ENCODE data around the gene PDXP.
A peak's percentile ranks its signal among the peaks of the same experiment; 100 is the strongest.
"Not testable (repeated sequence)": the region's sequence is repeated elsewhere in the genome, so short reads cannot be mapped to it uniquely, and the experiment has no call there.

PDXP gene

DNA sequence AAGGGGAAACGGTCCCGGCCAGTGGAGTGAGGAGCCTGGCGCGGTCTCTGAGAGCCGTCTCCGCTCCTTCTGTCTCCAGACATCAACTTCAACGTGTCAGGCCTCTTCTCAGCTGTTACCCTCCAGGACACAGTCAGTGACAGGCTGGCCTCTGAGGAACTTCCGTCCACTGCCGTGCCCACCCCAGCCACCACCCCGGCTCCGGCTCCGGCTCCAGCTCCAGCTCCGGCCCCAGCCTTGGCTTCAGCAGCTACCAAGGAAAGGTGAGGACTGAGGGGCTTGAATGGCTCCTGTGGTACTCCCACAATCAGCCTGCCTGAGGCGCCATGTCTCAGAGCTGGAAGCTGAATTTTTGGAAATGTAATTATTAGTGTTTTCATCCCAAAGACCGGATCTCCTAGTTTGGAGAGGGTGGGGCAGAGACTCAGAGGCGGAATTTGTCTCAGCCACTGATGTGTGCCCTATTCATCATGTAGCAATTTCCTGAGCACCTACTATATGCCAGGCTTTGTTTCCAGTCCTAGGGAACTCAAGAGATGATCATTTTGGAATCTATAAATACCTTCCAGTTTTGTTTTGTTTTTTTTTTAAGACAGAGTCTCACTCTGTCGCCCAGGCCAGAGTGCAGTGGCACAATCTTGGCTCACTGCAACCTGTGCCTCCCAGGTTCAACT lies 7.9 kb upstream of the PDXP start:
- no peak for DNase-seq

DNA sequence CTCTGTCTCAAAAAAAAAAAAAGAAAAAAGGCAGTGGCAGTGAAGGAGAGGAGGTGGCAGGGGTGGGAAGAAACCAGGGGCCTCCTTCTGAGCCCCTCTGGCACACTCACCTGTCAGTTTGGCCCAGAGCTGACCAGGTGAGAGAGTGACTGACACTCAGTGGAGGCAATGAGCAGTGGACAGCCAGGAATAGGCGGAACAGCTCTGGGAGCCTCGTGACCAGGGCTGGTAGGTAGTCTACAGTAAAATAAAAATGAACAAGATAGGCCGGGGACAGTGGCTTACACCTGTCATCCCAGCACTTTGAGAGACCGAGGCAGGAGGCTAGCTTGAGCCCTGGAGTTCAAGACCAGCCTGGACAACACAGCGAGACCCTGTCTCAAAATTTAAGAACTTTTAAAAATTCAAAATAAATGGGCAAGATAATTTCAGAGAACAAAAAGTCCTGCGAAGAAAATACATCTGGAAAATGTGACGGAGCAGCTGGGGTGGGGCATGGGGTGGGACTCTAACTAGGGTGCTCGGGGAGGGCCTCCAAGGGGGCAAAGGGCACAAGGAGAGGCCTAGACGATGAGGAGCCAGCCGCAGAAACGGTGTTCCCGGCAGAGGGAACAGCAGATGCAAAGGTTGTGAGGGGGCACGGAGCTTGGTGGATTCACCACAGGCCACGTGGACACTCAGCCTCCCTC lies 3.8 kb upstream of the PDXP start:
- DNase-seq, result no peak

DNA sequence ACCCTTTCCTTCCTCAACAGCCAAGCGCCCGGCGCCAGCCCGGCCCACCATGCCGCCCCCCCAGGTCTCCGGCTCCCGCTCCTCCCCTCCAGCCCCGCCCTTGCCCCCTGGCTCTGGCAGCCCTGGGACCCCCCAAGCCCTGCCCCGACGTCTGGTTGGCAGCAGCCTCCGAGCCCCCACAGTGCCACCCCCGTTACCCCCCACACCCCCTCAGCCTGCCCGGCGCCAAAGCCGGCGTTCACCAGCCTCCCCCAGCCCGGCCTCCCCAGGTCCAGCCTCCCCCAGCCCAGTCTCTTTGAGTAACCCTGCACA lies 3.3 kb upstream of the PDXP start:
- DNase-seq, result no peak

DNA sequence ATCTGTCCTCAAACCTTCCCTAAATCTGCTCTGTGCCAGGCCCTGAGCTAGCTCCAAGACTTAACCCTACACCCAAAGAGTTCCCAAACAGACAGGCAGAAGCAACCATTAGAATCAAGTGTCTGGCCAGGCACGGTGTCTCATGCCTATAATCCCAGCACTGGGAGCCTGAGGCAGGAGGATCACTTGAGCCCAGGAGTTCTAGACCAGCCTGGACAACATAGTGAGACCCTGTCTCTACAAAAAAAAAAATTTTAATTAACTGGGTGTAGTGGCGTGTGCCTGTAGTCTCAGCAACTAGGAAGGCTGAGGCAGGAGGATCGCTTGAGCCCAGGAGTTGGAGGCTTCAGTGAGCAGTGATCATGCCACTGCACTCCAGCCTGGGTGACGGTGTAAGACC lies 1.9 kb upstream of the PDXP start:
- DNase-seq, result not testable (repeated sequence)

DNA sequence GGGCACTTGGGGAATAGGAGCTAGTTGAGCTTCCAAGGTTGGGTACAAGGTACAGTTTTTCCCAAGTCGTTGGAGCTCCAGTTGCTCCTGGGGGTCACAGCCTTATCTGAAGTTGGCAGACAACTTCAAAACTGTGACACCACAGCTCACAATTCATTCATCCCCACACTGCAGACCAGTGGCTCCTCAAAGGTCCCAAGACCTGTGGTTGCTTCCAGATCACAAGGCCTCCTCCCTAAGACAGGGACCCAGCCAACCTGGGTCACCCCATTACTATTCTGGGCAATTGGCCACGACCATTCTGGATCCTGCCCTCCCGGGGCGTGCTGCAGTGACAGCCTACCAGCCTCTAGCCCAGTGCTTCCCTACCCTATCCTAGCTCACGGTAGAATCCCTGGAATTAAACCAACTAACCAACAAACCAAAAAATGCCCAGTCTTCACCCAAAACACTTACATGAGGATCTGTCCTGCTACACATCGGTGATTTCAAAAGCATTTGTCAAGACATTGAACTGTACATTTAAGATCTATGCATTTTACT lies 862 bp upstream of the PDXP start:
- DNase-seq, result peak; percentile 44

DNA sequence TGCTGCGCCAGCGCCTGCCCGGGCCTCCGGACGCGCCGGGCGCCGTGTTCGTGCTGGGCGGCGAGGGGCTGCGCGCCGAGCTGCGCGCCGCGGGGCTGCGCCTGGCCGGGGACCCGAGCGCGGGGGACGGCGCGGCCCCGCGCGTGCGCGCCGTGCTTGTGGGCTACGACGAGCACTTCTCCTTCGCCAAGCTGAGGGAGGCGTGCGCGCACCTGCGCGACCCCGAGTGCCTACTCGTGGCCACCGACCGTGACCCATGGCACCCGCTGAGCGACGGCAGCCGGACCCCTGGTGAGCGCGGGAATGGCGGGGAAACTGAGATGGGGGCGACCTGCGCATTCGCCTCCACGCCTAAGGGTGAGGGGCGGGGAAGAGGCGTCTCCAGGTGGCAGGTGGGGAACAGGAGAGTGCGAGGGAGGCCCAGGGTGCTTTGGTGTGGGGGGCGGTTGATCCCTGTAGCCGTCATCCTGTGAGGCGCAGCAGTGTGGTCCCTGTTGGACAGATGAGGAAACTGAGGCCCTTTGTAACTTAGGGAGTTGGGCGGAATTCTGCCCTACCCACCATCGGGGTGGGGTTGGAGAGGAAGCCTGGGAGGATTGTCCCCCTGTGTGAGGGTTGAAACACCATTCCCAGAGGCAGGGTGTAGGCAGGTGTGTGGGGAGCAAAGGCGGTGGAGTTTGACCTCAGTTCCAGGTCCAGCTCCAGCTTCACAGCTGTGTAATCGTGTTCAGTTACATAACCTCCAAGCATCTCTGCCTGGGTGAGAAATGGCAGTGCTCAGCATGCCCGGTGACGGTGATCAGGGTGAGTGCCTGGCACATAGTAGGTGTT lies 758 bp downstream of the PDXP start:
- no peak for DNase-seq

DNA sequence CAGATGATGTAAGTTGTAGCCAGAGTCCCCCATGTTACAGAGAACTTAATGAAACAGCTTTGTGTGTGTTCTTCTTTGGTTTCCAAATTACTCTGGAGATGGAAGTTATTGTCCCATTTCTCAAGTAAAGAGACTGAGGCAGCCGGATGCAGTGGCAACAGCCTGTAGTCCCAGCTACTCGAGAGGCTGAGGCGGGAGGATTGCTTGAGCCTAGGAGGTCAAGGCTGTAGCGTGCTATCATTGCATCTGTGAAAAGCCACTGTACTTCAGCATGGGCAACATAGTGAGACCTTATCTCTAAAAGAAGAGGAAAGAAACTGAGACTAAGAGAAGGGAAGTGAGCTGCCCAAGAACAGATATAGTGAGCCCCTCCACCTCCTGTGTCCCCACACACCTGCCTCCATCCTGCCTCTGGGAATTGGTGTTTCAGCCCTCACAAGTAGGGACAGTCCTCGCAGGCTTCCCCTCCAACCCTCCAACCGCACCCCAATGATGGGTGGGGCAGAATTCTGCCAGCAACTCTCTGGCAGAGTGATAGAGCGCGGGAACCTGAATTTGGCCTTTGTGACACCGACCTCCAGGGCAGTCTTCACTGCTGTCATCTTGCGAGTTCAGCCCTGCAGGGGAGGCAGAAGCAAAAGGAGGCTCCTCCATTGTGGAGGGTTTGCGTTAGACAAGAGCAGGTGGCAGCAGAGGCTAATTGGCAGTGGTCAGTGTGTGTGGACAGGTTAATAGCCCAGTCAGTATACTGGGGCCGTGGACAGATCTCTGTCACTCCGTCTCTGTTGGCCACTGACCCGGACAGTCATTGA lies 1.6 kb downstream of the PDXP start:
- no peak for DNase-seq

DNA sequence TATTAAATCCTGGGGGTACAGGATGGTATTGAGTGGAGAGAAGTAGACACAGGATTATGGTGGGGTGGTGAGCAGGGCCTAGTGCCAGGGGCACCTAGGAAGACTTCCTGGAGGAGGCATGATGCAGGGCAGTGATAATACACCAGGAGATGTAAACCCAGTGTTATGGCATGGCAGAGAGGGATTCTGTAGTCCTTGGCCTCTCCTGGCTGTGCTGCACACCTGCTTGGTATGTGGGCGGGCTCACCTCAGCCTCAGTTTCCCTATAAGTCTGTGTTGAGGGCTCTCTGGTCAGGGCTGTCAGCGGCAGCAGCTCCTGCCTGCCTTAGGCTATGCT lies 2.2 kb downstream of the PDXP start:
- no peak for DNase-seq

DNA sequence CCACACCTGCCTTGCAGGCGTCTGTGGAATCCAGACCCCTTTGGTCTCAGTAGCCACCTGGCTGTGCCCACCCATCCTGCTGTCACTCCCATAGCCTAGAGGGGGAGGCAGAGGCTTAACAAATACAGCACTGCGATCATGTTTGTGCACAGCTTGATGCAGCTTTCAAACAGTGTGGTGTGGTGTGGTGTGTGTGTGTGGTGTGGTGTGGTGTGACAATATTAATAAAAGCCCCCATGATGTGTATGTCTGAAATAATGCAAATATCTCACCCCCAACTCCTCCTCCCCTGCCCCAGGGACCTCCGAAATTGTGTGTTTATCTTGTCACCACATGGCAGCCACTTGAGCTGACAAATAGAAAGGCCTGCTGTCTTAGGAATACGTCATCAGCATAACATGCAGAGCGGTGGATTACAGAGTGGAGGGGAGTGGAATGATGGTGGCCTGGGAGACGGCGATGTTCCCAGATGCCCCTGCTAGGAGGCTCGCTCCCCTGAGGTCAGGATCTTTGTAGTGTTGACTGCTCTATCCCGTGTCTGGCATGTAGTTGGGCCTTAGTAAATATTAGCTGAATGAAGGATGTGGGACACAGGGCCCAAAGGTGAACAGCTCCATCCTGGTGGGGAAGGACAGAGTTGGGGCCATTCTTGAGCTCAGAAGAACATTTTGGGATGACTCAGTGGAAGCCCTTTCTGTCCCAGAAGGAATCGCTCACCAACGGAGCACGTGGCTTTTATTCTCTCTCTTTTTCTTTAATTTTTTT lies 2.8 kb downstream of the PDXP start:
- DNase-seq, result peak; percentile 87

DNA sequence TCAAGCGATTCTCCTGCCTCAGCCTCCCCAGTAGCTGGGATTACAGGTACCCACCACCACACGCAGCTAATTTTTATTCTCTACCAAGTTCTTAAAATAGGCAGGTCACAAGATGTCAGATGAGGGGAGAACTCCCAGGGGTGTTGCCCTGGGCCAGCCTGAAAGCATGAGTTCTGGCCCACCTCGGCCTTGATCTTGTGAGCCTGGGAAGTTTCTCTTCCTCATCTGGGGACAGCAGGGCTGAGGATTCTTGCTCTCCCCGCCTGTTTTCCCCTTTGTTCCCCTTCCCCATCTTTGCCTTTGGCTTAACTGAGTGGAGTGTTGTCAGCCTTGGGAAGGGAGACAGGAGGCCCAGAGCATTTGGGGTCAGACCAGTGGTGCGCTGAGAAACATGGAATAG lies 3.5 kb downstream of the PDXP start:
- no peak for DNase-seq

DNA sequence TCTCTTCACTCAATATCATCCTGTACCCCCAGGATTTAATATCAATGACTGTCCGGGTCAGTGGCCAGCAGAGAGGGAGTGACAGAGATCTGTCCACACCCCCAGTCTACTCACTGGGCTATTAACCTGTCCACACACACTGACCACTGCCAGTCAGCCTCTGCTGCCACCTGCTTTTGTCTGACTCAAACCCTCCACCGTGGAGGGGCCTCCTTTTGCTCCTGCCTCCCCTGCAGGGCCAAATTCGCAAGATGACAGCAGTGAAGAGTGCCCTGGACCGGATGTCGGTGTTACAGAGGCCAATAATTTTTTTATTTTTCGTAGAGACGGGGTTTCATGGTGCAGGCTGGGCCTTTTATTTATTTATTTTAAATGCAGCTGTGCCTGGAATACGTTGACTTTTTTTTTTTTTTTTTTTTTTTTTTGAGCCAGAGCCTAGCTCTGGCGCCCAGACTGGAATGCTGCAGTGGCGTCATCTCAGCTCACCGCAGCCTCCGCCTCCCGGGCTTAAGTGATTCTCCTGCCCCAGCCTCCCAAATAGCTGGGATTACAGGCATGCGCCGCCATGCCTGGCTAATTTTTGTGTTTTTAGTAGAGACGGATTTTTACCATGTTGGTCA lies 5.1 kb downstream of the PDXP start:
- DNase-seq, result peak; percentile 81

DNA sequence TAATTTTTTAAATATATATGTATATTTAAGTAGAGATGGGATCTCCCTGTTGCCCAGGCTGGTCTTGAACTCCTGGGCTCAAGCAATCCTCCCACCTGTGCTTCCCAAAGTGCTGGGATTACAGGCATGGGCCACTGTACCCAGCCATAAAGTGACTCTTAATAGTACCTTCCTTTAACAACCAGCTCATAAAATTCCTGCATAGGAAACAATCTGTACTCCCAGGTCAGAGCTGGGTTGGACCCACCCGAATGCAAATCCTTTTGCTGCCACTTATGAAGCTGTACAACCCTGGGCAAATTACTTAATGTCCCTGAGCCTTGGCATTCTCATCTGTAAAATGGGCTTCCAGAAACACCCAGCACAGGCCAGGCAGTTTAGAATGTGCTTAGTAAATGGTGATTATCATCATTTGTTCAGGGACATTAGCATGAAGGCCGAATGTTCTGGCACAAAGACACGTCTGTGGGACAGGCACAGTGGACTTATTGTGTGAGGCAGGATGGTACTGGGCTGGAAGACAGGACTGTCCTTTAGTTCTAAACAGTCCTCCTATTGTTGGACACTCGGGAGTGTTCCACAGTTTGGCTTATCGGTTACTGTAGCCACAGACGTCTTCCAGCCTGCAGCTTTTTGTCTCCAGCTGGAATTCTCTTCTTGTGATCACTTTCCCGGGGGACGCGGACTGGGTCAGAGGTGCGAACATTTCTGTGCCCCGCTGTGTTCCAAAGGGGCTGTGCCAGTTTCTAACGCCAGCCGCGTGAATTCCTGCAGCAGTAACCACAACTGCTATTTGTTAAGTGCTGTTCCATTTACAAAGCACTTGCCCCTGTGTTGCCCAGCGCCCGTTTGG lies 6.0 kb downstream of the PDXP start:
- DNase-seq, result no peak

DNA sequence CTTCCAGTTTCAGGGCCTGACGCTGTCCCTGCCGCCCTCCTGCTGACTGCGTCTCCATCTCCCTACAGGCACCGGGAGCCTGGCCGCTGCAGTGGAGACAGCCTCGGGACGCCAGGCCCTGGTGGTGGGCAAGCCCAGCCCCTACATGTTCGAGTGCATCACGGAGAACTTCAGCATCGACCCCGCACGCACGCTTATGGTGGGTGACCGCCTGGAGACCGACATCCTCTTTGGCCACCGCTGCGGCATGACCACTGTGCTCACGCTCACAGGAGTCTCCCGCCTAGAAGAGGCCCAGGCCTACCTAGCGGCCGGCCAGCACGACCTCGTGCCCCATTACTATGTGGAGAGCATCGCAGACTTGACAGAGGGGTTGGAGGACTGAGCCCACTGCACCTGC lies 7.0 kb downstream of the PDXP start:
- no peak for DNase-seq

DNA sequence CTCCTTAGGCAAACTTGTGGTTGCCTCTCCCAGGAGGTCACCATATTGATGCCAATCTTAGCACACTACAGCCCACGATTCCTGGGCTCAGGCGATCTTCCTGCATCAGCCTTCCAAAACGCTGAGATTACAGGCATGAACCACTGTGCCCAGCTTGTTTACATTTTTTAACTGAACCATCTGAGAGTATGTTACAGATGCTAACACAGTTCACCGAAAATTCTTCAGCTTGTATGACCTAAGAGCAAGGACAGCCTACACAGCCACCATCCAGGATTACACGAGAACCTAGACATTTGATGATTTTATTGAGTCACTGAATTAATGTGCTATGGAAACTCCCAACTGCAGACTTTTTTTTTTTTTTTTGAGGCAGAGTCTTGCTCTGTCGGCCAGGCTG lies 11.1 kb downstream of the PDXP start:
- DNase-seq, result no peak

DNA sequence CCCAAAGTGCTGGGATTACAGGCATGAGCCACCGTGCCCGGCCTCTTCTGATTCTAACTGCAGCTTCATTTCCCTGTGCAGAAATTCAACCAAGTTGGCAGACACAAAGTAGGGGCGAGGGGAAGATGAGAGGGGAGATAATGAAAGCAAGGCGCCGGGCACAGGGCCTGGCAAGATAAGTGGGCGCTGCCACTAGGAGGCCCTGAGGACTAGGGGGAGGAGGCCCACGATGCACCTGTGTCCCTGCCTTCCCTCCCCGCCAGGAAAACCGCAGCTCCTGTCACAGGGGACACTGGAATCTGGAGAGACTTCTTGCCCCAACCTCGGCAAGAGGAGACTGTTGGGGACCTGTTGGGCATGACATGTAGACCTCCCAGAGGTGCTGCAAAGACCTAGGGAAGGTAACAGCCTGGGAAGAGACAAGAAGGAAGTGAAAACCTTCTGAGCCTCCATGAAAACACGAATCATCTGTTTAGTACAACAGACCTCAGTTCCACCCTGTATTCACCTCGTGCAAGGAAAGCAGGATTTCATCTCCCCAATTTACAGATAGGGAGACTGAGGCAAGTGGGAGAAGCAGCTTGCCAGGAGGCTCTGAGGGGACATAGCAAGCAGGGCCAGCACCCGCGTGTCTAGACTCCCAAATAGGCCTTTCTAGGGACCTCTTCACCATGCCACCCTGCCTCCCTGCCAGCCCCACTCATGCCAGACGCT lies 13.8 kb downstream of the PDXP start:
- no peak for DNase-seq

DNA sequence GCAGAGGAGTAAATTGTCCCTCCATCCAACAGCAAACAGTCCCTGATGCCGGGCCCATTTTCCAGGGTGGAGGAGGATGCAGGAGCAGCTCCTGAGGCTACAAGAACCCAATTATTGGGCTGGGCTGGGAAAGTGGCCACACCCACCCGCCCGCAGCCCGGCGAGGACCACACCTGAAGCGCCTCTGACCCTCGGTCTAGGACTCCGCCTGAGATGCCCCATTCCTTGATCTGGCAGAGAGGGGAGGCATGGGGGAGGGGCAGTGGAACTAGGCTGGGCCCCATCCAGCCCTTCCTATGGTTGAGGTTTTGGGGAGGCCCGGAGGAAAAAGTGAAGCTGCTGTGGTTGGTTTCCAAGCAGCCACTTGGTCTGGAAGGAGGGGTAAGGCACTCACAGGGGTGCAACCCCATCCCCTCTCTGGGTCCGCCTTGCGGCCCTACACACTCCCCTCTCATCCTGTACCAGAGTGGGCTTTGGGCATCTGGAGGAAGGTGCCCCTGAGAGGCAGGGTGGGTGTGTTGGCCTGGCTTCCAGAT lies 14.5 kb downstream of the PDXP start:
- no peak for DNase-seq

DNA sequence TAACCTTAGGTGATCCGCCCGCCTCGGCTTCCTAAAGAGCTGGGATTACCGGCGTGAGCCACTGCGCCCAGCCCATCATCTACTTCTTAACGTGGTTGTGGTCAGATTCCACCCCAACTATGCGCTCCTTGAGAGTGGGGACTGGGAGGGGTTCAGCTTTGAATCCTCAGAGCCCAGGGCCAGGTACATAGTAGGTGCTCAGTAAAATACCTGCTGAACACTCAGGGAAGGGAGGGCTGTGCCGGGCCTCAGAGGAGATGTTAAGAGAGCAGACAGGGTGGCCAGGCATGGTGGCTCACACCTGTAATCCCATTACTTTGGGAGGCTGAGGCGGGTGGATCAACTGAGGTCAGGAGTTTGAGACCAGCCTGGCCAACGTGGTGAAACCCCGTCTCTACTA lies 15.7 kb downstream of the PDXP start:
- DNase-seq, result no peak

DNA sequence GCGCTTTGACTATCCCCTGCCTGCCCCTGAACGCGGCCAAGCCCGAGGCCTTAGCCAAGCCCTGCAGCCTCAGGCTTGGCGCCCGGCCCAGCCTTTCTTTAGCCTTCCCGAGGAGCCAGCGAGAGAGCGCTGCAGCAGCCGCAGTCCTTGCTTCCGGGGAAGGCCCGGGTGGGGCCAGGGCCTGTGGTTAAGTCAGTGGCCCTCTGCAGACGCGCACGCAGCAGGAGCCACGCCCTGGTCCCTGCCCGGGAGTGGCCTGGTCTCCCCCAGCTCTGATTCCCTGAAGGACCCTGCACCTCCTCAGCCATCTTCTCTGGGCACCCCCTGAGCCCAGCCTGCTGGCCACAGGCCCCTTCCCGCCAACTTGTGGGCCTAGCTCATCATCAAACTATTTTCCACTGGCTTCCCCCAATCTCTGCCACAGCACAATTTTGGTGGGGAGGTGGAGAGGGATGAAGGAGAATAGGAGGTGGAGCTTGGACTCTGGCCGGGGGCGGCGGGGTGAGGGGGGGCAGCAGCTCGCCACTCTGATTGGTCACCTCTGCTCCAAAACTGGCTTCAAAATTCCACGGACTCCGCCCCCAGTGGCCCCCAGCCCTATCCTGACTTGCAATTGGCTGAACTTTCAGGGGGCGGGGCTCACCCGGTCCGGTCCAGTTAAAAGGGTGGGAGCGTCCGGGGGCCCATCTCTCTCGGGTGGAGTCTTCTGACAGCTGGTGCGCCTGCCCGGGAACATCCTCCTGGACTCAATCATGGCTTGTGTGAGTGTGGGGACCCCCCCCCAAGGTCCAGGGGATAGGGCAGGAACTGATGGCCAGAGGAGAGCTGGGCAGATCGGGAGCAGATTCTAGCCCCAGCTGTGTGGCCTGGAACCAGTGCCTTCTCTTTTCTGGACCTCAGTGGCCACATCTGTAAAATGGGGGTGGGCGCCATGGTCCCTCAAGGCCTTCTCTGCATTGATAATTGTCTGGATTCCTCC lies 16.7 kb downstream of the PDXP start, which contains the start of gene LGALS1:
TSS of gene LGALS1 (plus strand) at position 686 of the 979 bp plus-strand sequence. CDS start at position 753, 67 bp downstream.
- peak; percentile 99 for DNase-seq

All from EL (cell line).